Measurements from ENCODE around the gene SLC35A2. TPM values are rescaled to one million over a fixed set of nuclear protein-coding genes. Genes with fewer than 3 reads are reported as not detected.

Gene SLC35A2
- total RNA-seq (2014; rRNA removed; shearing (Covaris generic)) = 23.2 and 32.8 TPM in 2 replicates

GRCh38 chrX:48911412-48912182 is at the start of gene SLC35A2:
Gene SLC35A2, minus strand, starts transcription at chrX:48911646. Its CDS starts 10 bp downstream, at chrX:48911636.
- peak; percentile 66 for DNase-seq (ENCODE audit: low spot score)

- DNase-seq (ENCODE audit: low spot score) = no peak
Measured at GRCh38 chrX:48960291-48960690, 48.8 kb upstream of the SLC35A2 start.

- DNase-seq (ENCODE audit: low spot score) = no peak
Measured at GRCh38 chrX:48958635-48959094, 47.2 kb upstream of the SLC35A2 start.

DNA sequence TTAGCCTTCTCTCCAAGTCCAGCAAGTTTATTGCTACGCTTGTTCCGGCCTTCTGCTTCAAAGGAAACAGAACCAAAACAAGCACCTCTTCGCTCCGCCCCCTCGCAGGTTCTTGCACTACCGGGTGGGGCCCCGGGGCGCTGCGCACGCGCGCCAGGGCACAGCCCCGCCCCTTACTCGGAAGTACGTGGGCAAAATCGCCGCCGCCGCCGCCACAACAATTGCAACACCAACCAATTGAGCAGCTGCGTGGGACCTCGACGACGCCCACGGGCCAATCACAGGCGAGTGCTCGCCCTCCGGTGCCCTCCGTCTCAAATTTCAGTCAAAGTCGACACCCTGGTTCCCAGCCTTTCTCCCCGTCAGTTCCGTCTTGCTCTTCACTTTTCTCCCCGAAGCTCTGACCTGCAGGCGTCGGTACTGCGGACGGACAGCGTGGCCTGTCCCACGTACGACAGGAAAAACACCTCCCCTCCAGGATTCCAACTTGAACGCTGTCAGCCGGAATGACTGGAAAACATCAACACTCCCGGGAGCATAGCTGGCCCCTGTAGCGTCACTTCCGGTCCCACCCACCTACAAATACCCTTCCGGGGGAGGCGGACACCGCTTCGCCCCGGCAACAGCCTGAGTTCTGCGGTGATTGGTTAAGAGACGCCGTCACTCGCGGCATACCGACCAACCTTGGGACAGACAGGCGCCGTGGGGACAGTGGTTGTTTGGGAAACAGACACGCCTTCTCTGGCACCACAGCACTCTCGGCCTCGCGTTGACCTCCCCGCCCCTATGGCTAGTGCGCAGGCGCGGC is 46.6 kb upstream of the SLC35A2 start:
- DNase-seq (ENCODE audit: low spot score) = peak; percentile 98

DNA sequence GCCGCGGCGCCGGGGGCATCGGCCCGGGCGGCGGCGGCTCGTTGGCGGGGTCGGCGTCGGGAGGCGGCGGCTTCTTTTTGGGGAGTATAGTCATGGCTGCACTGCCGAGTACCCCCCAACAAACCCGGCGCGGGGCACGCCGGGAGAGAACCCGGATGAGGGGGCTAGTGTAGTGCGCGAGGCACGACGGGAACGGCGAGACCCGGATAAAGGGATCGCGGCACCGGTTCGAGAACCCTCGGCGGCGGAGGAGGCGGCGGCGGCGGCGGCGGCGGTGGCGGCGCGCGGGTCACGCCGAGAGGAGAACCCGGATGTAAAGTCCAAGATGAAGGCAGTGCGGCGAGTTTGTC is 46.0 kb upstream of the SLC35A2 start, which contains the start of gene OTUD5:
Gene OTUD5, minus strand, starts transcription at position 131 of the 350 bp plus-strand sequence. Its CDS starts 37 bp downstream, at position 94.
- DNase-seq (ENCODE audit: low spot score) = no peak

GRCh38 chrX:48956728-48957414 is 45.4 kb upstream of the SLC35A2 start:
- DNase-seq (ENCODE audit: low spot score) = no peak

GRCh38 chrX:48948589-48948988 is 37.1 kb upstream of the SLC35A2 start:
- no peak for DNase-seq (ENCODE audit: low spot score)

- DNase-seq (ENCODE audit: low spot score) = peak; percentile 30
Measured at GRCh38 chrX:48945517-48946348, 34.3 kb upstream of the SLC35A2 start.

DNA sequence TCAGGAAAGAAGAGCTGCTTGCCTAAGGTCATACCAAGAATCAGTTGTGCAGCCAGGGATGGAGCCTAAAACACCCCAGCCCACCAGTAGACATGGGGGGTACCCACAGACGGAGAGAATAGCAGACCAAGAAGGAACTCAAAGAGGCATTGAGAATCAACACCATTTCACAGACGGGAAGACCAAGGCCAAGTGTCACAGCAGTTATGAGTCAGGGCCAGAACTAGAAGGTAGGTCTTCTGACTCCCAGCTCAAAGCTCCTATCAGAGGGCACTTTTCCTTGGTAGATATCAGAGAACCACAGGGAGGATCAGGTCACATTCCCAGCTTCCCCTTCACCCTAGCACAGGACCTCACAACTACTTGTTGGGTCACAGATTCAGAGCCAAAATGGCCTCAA is 31.4 kb upstream of the SLC35A2 start:
- DNase-seq (ENCODE audit: low spot score) = no peak

DNA sequence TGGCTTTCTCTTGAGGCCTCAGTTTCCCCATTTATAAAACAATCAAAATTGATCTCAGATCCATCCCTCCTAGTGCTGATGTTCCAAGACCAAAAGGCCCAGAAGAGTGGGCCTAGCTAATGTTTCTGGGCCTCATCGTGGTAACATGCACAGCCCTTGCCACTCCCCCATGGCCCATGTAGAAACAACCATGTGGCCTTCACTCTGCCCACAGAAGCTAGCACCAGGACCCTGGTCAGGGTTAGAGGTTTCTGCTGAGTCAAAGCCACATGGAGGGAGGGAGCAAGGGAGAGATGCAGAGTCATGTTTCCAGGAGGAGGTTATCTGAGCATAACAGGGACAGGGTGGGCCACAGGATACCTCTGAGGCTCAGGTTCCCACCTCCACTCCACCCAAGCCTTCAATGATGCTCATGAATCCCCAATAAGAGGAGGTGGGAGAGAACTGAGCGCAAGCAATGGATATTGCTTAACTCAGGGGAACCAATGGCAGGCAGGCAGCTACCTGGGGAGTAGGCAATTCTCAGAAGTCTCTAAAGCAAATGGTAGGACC is 29.0 kb upstream of the SLC35A2 start:
- no peak for DNase-seq (ENCODE audit: low spot score)

GRCh38 chrX:48939524-48940228 is 28.2 kb upstream of the SLC35A2 start:
- no peak for DNase-seq (ENCODE audit: low spot score)

DNA sequence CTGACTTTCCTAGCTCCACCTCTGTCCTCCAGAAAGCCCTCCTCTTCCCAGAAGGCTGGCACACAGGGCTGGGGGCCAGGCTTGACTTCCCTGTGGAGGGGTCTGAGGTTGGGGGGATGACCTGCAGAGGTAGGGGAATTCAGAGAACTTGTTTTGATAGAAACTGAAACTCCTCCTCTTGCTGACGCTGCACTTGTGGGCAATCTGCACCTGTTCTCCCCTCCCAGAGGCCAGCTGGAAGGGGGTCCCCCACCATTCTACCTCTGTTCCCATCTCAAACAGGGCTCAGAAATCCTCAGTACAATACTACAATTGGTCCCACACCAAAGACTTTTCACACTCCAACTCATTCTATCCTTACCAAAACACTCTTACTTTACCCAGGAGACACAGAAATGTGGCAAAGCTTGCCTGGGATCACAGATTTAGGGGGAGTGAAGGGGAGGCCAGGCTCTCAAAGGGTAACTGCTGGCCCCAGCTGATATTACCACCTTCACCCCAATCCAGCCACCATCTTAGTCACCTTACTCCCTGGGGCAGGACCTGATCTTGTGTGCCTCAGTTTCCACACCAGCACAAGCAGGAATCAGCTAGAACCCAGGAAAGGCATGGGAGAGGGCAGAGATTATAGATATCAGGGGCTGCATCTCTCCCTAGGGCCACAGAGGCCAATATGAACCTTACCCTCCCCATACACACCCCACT is 27.4 kb upstream of the SLC35A2 start:
- DNase-seq (ENCODE audit: low spot score) = no peak

DNA sequence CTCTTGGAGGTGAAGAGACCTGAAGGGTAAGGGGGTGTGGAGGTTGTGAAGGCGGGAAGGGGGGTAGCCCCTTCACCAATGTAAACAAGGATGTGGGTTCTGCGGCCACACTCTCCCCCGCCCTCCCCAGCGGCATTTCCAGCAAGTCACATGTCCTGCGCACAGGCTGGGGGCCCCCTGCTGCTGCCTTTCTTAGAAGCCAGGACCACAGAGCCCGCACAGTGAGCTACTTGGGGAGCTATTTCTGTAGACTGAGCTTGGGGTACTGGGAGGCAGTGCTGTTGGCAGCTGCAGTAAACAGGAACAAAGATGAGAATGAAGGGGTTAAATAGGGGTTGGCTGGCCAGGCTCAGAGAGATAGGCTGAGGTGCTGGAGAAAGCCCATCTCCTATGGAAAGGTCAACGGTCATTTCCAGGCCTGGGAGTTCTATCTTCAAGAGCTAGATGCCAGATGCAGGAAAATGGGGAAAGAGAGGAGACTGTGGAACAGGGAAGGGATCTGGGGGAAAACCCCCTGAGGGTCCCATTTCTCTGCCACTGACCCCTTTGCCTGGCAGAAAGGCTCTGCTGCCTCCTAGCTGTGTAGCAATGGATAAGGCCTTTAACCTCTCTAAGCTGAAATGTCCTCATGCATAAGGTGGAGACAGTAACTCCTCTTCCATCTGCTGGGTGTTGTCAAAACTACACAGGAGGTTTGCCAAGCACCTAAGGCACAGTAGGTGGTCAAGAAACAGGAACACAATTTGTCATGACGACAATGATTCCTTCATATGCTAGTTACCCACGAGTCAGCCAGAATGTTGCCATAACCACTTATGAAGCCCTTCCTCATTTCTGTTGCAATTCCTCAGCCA is 25.8 kb upstream of the SLC35A2 start:
- peak; percentile 75 for DNase-seq (ENCODE audit: low spot score)

GRCh38 chrX:48936429-48937053 is 25.1 kb upstream of the SLC35A2 start:
- no peak for DNase-seq (ENCODE audit: low spot score)

- no peak for DNase-seq (ENCODE audit: low spot score)
Measured at GRCh38 chrX:48935301-48935670, 23.8 kb upstream of the SLC35A2 start.

- DNase-seq (ENCODE audit: low spot score) = no peak
Measured at GRCh38 chrX:48934581-48935300, 23.3 kb upstream of the SLC35A2 start.

DNA sequence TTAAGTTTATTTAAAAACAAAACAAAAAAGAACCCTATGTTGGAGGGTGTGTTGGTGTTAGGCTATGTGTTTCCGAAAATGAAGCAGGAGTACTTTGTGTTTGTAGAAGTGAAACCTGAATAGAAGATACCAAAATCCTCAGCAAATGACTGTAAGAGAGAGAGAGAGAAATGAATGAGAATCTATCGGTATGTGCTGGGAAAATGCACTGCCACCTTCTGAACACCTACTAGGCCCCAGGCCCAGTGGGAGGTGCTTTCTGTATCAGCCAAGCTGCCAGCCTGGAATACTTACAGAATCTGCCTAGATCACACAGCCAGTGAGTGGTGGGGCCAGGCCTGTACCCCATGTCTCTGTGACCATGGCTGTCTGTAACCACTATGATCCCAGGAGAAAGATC is 22.3 kb upstream of the SLC35A2 start:
- no peak for DNase-seq (ENCODE audit: low spot score)

All from H4 (cell line).